VCaP (cell line): Measurements from ENCODE around the gene TJP1.
A peak's percentile ranks its signal among the peaks of the same experiment; 100 is the strongest.

Source experiments
- H3K27ac ChIP-seq: fragments of 450-650 bp; 2 replicates; pipeline ENCODE4 v1.5.1; 2017
- CTCF ChIP-seq: fragments of 450-650 bp; conservative IDR thresholded peaks from 2 replicates; pipeline ENCODE4 v1.5.1; 2017; ENCODE audit warnings: mild to moderate bottlenecking, moderate library complexity

Gene TJP1

GRCh38 chr15:29862271-29862670, 40.0 kb upstream of the TJP1 start:
- TF ChIP-seq CTCF, result no peak
- no peak overlapping the region for H3K27ac ChIP-seq

- no peak for TF ChIP-seq CTCF
These were observed 38.6 kb upstream of the TJP1 start for GRCh38 chr15:29860872-29861271.

GRCh38 chr15:29859973-29860715, 37.9 kb upstream of the TJP1 start:
- TF ChIP-seq CTCF, result no peak
- H3K27ac ChIP-seq, result no peak overlapping the region

More at GRCh38 chr15:29860872-29861271, 38.6 kb upstream of the TJP1 start:
- H3K27ac ChIP-seq, result no peak overlapping the region

GRCh38 chr15:29859293-29859692, 37.0 kb upstream of the TJP1 start:
- TF ChIP-seq CTCF, result no peak
- H3K27ac ChIP-seq, result no peak overlapping the region

- no peak overlapping the region for H3K27ac ChIP-seq
- no peak for TF ChIP-seq CTCF
These were observed 35.0 kb upstream of the TJP1 start for GRCh38 chr15:29857221-29857789.

- TF ChIP-seq CTCF, result no peak
- H3K27ac ChIP-seq, result peak overlapping the region; percentile 86
These were observed 32.1 kb upstream of the TJP1 start for GRCh38 chr15:29854413-29854812.

GRCh38 chr15:29853211-29853987, 31.1 kb upstream of the TJP1 start:
- H3K27ac ChIP-seq, result peak overlapping the region; percentile 86
- TF ChIP-seq CTCF, result no peak
